OCI-M2 (cell line): ENCODE measurements around the gene PLCD3.

Experiments
- DNase-seq: peaks from one replicate; lab custom pipeline; 2025; ENCODE audit not compliant: unreplicated experiment; lab: John Stamatoyannopoulos, UW

Gene PLCD3

DNA sequence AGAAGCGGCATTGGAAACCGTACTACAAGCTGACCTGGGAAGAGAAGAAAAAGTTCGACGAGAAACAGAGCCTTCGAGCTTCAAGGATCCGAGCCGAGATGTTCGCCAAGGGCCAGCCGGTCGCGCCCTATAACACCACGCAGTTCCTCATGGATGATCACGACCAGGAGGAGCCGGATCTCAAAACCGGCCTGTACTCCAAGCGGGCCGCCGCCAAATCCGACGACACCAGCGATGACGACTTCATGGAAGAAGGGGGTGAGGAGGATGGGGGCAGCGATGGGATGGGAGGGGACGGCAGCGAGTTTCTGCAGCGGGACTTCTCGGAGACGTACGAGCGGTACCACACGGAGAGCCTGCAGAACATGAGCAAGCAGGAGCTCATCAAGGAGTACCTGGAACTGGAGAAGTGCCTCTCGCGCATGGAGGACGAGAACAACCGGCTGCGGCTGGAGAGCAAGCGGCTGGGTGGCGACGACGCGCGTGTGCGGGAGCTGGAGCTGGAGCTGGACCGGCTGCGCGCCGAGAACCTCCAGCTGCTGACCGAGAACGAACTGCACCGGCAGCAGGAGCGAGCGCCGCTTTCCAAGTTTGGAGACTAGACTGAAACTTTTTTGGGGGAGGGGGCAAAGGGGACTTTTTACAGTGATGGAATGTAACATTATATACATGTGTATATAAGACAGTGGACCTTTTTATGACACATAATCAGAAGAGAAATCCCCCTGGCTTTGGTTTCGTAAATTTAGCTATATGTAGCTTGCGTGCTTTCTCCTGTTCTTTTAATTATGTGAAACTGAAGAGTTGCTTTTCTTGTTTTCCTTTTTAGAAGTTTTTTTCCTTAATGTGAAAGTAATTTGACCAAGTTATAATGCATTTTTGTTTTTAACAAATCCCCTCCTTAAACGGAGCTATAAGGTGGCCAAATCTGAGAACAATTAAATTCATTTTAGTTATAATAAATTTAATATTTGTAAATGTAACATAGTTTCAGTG lies 17.7 kb upstream of the PLCD3 start:
- DNase-seq: no peak

DNA sequence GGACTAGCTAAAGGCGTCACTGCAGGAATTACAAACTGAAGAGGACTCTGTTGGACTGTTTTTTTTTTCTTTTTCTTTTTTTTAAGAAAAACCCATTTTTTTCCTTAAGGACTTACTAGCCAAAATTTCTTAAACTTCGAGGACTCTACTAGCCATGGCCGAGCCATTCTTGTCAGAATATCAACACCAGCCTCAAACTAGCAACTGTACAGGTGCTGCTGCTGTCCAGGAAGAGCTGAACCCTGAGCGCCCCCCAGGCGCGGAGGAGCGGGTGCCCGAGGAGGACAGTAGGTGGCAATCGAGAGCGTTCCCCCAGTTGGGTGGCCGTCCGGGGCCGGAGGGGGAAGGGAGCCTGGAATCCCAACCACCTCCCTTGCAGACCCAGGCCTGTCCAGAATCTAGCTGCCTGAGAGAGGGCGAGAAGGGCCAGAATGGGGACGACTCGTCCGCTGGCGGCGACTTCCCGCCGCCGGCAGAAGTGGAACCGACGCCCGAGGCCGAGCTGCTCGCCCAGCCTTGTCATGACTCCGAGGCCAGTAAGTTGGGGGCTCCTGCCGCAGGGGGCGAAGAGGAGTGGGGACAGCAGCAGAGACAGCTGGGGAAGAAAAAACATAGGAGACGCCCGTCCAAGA lies 16.8 kb upstream of the PLCD3 start:
- peak; percentile 52 for DNase-seq

DNA sequence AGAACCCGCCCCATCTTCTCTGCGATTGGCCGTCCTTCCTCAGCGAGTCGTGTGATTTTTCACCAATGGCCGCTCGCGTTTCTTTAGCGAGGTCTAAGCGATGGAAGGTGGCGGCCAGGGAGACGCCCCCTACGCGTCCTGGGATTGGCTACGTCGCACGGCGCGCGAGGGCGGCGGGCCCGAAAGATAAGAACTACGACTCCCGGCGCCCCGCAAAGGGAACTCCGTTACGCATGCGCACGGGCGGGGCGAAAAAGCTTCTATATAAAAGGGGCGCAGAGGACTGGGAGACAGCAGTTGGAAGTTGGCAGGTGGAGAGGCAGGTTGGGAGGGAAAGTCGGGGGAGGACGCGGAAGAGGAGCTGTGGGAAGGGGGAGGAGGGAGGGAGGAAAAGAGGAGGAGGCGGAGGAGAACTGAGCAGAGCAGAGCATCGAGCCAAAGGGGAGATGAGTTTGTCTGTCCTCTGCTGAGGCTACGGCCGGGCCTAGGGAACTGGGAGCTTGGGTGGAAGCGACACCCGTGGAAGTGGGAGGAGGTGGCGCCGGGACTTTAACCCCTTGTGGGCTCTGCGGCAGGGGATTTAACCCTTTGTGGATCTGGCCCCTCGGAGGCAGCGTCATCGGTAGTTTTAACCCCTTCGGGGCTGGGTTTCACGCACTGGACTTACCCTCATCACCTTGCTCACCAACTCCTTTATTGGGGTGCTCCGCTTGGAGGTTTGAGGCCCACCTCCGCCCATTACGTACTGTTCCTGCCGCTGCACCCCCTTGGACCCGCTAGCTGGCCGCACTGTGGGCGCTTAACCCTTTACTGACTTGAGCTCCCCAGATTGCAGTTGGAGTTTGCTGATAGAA lies 16.1 kb upstream of the PLCD3 start, which contains the start of gene HEXIM1:
HEXIM1 (plus strand) TSS at position 293 of the 854 bp plus-strand sequence. CDS start 716 bp downstream, outside the sequence.
- peak; percentile 65 for DNase-seq

DNA sequence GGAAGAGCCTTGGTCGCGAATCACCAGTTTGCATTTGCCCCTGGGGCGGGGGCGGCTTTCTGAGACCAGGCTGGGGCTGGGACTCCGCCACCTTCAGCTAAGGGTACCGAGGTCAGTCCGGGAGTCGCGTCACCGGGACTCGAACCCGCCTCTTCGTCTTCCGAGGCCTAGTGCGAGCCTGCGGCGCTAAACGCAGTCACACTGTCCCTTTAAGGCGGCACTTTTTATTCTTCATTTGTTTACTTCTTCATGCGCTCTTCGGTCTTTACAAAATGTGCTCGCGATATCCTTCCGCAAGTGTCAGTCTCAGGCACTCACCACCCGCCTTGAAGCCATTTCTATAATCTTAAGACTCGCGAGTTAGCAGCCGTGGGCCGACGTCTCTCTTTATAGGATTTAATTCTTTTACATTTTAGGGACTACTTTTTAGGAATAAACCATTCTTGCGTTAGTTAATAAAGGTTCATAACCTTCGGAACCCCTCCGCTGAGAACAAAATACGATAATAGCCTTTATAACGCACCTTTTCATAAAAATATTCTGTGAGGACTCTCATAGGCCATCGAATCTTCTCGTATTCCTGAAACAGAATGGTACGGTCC lies 15.4 kb upstream of the PLCD3 start:
- DNase-seq: no peak

DNA sequence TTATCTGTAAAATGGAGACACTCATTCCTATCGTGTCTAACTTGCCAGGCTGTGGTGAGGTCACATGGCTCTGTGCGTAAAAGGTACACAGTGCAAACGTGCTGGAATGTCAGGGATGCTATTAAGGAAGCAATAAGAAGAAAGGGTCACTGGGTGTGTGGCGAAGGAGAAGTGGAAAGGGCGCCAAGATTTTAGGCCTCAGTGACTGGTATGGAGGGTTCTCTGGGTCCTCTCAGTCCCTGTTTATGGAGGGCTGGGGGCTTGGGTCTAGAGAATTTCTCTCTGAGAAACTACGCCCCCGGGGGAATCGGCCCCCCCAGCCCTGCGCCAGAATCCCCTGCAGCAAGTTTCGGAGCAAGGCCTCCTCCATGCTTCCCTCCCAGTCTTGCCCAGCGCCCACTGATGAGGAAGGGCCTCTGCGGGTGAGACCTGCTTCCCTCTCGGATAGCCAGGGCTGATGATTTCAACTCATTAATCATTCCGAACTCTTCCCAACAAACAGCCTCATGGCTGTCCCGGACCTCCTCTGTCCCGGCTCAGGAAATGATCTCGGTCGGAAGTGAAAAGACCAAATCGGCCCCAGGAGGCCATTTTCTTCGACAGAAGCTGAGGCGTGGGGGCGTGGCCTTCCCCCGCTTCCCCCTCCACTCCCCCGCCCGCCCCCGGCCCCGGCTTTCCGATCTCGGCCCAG lies 14.7 kb upstream of the PLCD3 start:
- no peak for DNase-seq

DNA sequence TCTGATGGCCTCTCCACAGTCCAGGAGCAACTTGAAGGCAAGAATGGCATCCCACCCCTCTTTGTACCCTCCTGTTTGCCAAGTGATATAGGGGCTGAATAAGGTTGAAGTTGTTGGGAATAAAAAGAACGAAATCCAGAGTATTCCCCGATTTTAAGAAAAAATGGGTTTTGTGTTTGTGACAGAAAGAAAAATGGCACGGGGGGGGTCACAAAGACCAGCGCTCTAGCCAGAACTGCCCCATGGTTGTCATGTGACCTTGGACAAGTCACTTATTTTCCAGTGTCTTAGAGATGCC lies 14.2 kb upstream of the PLCD3 start:
- no peak for DNase-seq

DNA sequence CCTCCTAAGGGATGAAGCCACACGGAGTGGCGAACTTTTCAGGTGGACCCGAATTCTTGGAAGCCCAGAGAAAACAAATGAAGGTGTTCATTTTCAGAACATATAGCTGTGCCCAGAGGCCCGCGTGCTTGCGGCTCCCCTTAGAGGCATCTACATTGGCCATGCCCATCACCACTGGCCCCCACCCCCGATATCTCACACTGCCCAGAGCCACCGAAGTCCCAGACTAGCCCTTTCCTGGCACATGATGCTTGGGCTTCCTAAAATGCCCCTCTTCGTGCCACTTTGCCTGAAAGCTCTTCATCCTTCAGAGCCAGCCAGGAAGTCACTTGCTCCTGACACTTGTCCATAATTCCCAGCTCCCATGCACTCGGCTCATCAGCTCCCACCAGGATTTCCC lies 13.9 kb upstream of the PLCD3 start:
- no peak for DNase-seq

DNA sequence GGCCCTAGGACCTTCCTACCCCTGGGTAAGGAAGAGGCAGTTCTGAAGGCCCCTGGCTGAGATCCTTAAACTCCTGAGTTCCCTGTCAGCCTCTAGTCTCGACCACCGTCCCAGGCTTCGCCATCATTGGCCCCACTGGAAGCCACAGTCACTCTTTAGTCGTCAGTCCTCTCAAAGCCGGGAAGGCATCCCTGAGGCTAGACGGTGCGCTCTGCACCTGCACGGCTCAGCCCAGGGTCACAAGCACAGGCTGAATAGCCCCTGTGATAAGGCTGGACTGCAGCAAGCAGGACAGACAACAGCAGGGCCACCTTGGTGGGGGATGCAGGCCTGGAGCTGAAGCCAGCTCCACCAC lies 12.7 kb upstream of the PLCD3 start:
- no peak for DNase-seq

DNA sequence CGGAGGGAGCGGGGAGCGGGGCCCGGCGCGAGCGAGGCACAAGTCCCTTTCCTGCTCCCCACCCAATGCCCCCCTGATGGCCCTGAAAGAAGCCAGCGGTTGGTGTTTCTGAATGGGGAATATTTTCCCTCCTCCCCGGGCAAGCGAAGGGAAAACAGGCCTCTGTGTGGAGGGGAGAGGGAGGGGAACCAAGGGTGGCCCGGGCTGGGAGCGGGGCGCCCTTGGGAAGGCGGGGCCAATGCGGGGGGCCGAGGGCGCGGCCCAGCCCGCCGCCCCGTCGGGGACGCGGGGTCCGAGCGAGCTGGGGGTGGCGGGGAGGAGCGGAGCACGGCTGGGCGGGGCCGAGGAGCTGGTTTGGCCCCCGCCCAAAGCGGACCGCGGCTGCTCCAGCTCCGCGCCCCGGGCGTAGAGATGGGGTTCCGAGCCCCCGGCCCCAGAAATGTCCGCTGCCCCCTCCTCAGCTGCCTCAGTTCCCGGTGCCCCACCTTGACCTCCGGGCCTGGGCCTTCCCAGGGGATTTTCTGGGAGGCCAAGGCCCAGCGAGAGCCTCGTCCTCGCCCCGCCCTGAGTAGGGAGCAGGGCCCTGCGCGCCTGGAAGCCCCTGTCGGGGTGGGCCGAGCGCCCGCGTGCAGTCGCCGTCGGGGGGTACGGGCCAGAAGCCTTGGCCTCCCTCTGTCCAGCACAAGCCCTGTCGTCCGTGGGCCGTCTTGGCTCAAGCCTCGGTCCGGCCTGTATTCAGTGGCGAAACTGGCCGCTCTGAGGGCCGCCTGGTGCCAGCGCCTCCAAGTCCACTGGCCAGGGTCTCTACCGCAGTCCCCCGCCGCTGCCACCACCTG lies 12.1 kb upstream of the PLCD3 start:
- DNase-seq: no peak

DNA sequence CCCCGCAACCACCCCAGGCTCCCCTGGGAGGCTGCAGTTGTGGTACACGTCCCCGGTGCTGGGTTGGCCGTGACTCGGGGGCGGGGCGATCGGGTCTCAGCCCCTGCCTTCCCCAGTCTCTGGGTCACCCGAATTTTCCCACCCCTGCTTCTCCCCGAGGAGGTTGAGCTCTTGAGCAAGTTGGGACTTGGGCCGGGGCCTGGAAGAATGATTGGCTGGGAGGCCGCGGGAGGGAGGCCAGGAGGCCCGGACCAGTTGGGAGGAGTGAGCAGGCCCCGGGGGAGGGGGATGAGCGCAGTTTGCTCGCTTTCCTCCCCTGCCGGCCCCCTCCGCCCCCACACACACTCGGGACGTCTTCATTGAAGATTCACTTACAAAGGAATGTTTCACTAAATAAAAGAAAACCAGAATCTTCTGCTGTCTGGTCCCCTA lies 11.5 kb upstream of the PLCD3 start:
- DNase-seq: no peak

DNA sequence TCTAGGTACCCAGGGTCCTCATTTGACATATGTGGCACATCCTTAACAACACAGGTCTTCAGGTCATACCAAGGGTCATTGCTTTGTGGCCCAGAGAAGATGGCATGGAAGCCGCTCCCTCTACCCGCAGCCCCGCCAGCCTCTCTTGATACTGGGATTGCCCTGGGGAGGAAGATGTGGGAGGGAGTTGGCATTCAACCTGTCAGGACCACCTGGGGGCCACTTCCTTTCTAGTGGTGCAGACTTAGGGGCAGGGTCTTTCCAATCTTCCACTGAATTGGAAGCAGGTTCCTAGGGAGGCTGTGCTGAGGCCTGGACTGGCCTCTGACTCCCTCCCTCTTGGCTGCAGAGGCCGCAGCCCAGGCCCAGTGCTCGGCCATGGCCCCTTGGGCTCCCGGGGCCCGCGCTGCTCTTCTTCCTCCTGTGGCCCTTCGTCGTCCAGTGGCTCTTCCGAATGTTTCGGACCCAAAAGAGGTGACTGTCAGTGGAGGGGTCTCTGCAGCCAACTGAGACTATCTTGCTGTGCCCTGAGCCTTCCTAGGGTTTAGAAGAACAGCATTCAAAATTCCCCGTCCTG lies 10.9 kb upstream of the PLCD3 start:
- DNase-seq: no peak

DNA sequence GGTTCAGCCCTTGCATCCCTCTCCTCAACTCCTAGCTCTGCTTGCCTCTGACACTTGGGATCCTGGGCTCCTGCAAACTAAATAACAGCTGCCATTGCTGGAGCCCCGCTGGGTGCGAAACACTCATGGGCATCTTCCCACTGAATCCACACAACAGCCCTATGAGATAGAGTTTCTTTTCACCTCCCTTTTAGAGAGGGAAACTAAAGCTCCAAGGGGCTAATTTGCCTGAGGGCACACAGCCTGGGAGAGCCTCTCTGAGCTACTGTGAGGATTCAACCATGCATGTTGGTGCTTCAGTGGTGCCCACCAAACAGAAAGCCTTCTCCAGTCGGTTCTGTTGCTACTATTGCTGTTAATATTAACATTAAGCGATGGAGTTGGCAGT lies 7.2 kb upstream of the PLCD3 start:
- DNase-seq: no peak

DNA sequence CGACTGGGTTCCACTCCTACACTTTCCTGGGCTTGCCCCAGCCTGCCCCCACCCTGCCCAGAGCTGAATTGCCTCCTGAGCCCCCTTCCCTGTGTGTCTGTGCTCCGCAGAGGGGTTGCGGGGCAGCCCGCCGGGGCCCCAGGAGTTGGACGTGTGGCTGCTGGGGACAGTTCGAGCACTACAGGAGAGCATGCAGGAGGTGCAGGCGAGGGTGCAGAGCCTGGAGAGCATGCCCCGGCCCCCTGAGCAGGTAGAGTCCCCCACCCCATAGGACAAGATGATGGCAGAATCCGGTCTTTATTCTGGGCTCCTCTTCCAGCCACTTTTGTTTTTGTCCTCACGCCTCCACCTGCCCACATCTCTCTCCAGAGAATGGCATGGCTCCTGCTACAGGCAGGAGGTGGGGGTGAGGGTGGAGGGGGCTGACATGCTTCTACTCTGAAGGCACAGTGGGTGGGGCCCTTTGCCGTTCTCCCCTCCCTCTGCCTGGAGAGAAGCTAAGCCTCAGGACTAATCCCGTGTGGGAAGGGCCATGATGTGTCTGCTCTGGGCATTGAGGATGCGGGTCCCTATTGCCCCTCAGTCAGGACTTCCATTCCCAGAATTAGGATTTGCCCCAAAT lies 6.7 kb upstream of the PLCD3 start:
- no peak for DNase-seq

DNA sequence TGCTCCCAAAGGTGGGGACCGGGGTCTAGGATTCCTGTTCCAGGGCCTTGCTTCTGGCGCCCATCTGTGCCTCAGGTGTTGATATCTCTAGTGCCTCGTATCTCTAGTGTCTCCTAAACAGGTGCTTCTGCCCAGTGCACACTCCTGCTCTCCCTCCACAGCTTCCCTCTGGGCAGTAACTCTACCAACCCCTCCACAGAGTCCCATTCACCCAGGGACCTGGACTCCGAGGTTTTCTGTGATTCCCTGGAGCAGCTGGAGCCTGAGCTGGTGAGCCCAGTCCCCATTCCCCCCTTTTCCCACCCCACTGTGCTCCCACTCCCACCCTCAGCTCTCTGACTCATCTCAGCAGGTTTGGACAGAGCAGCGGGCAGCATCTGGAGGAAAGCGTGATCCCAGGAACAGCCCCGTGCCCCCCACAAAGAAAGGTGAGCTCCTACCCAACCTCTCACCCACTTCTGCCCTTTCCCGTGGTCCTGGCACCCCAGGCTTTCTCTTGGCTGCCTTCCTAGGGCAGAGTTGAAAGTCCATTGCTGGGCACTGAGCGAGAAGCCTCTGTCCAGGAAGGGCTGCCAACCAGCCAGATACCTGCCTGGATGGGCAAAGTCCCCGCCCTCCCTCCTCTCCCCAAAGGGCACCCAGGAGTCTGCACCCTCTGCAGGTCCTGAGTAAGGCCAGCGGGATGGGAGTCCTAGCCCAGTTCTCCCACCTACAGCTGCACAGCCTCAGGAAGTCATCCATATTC lies 5.4 kb upstream of the PLCD3 start:
- no peak for DNase-seq

DNA sequence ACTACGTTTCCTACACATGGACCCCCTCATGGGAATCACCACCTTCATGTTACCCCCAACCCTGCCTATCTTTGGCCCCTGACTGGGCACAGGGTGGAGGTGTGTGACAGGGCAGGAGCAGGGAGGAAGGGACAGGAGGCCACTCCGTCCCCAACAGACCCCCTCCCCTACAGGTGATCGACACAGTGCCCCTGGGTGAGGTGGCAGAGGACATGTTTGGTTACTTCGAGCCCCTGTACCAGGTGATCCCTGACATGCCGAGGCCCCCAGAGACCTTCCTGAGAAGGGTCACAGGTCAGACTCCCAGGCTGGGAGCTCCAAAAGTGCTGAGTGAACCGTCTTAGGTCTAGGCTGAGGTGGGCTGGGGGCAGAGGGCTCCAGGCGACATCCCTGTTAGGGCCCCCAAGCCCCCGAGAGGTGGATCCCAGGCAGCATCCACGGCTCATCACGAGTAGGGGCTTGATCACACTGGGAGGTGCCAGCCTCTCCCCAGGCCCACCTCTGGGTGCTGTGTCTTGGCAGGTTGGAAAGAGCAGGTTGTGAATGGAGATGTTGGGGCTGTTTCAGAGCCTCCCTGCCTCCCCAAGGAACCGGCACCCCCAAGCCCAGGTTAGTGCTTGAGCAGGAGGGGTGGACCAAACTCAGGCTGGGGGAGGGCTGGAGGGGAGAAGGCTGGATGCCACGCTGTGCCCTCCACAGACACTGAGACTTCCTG lies 4.7 kb upstream of the PLCD3 start:
- DNase-seq: no peak

DNA sequence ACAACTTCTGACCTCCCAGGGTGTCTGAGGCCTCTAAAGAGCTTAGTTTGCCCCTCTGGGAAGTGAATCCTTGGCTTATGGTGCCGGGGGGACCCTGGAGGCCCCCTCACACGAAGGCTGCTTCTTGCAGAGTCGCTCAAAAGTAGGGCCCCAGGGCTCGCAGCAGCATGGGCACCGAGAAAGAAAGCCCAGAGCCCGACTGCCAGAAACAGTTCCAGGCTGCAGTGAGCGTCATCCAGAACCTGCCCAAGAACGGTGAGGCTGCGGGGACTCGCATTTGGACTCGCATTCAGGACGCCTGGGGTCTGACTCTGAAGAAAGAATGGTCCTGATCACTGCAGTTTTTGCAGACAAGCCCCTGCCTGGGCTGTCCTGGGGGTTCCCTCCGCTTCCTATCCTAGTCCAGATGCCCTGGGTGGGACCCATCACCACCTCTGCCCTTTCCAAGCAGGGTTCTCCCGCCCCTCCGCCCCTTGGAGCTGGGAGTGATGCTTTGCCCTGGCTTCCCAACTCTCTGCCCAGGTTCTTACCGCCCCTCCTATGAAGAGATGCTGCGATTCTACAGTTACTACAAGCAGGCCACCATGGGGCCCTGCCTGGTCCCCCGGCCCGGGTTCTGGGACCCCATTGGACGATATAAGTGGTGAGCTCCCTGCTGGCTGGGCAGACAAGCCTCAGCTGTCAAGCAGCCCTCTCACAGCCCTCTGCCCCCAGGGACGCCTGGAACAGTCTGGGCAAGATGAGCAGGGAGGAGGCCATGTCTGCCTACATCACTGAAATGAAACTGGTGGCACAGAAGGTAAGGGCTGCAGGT lies 3.9 kb upstream of the PLCD3 start:
- no peak for DNase-seq
